CD4-positive, alpha-beta T cell (primary cell): ENCODE results near the gene PHLDB1. TPM values are rescaled to one million over a fixed set of nuclear protein-coding genes. Genes with fewer than 3 reads are reported as not detected.
A peak's percentile ranks its signal among the peaks of the same experiment; 100 is the strongest.

Source experiments
- ATAC-seq: fragments of 200-7000 bp; cut with Tn5 transposase; one replicate; pipeline ENCODE4 v1.10.0; 2022; ENCODE audit warnings: mild to moderate bottlenecking; ENCODE audit not compliant: poor library complexity
- CTCF ChIA-PET: fragments of 350-600 bp; sonication (Branson Sonifier 250); formaldehyde crosslinking; loops from one replicate; lab custom pipeline; 2021; ENCODE audit warnings: antibody characterized with exemption, inconsistent platforms; lab: Charles Lee
- POLR2A ChIA-PET: fragments of 350-600 bp; sonication (Branson Sonifier 250); formaldehyde crosslinking; loops from one replicate; lab custom pipeline; 2021; ENCODE audit warnings: antibody characterized with exemption, inconsistent platforms; lab: Charles Lee
- DNase-seq, 14 experiments: peaks; one replicate each; pipeline ENCODE4 v3.0.0-alpha.2; 2013 to 2020; ENCODE audit warnings: mixed read lengths in 2 of 14
- H3K27ac ChIP-seq, 2 donors: one replicate each; pipeline versions ENCODE4 v1.5.1 to v1.7.0; 2013; ENCODE audit warnings: low read length in 2 of 2, low read depth in 1 of 2, mild to moderate bottlenecking in 1 of 2
- H3K27me3 ChIP-seq, 2 experiments: 1 replicate in 1 of 2; 2 replicates in 1 of 2; pipeline versions ENCODE4 v1.6.1 to v1.7.0; 2013; ENCODE audit warnings: low read length in 2 of 2, control low read depth in 1 of 2, mild to moderate bottlenecking in 1 of 2, moderate library complexity in 1 of 2; ENCODE audit not compliant: insufficient read depth in 2 of 2, control insufficient read depth in 1 of 2
- H3K36me3 ChIP-seq: one replicate; pipeline ENCODE4 v1.6.1; 2013; ENCODE audit warnings: low read length, control low read depth; ENCODE audit not compliant: insufficient read depth
- H3K4me1 ChIP-seq: one replicate; pipeline ENCODE4 v1.6.1; 2013; ENCODE audit warnings: low read length, control low read depth; ENCODE audit not compliant: insufficient read depth
- H3K4me3 ChIP-seq: one replicate; pipeline ENCODE4 v1.5.1; 2013; ENCODE audit warnings: mild to moderate bottlenecking, low read length, moderate library complexity
- H3K9me3 ChIP-seq, 2 experiments: 1 replicate in 1 of 2; 2 replicates in 1 of 2; pipeline versions ENCODE4 v1.6.1 to v1.7.0; 2013; ENCODE audit warnings: low read length in 2 of 2, mild to moderate bottlenecking in 2 of 2, control low read depth in 1 of 2, moderate library complexity in 1 of 2; ENCODE audit not compliant: control insufficient read depth in 1 of 2, insufficient read depth in 1 of 2
- H3K27ac Mint-ChIP-seq: one replicate; pipeline ENCODE4 v1.8.0; 2020; ENCODE audit warnings: mixed read lengths
- H3K27me3 Mint-ChIP-seq: one replicate; pipeline ENCODE4 v1.8.0; 2021; ENCODE audit warnings: mixed read lengths
- H3K36me3 Mint-ChIP-seq: one replicate; pipeline ENCODE4 v1.8.0; 2021; ENCODE audit warnings: low read depth, mixed read lengths
- H3K4me1 Mint-ChIP-seq: one replicate; pipeline ENCODE4 v1.8.0; 2021; ENCODE audit warnings: low read depth, mixed read lengths
- H3K4me3 Mint-ChIP-seq: one replicate; pipeline ENCODE4 v1.8.0; 2020; ENCODE audit warnings: mild to moderate bottlenecking, mixed read lengths
- H3K9me3 Mint-ChIP-seq: one replicate; pipeline ENCODE4 v1.8.0; 2020; ENCODE audit warnings: mixed read lengths
- CTCF ChIP-seq: fragments of 200-600 bp; IDR thresholded peaks from one replicate; pipeline ENCODE4 v1.8.0; 2022; ENCODE audit warnings: antibody characterized with exemption, mild to moderate bottlenecking
- intact Hi-C, 2 experiments: fragments of 100-400 bp; cut with DNase I in 1 of 2; cut with micrococcal nuclease in 1 of 2; formaldehyde crosslinking; loops; one replicate each; pipeline versions ENCODE4 v1.15.1 to v1.9.0; 2023 to 2025; cut with DNase I, micrococcal nuclease
- total RNA-seq, 174 experiments: library from RNA in 2 of 174; stranded (reverse) in 2 of 174; gene quantifications; one replicate each; pipeline ENCODE4 v1.2.3 and lab custom pipeline; 2021 to 2026

The PHLDB1 gene
- total RNA-seq, 2 experiments from 2014 or later, result 1.8 to 2.3 TPM

- no peak for TF ChIP-seq CTCF
- CTCF ChIA-PET, result interaction anchor here (1.3 kb wide), 1 partner anchor 10 kb away, joined by 8 read pairs; no protein-coding TSS in a partner anchor
- POLR2A ChIA-PET, result interaction anchor here (2.0 to 2.3 kb wide), 2 partner anchors 11 to 33 kb away, joined by 5 to 8 read pairs; partner anchors contain the start of gene ARCN1
- H3K4me3 Mint-ChIP-seq, result no peak overlapping the region
- H3K36me3 ChIP-seq, result peaks cover 23% of the 10 kb centered on the region
- peak overlapping the region; percentile 59 for H3K27ac Mint-ChIP-seq
- no peak for ATAC-seq
- peaks cover 18% of the 10 kb centered on the region for H3K4me1 Mint-ChIP-seq
- no peak overlapping the region for H3K27ac ChIP-seq
- H3K27me3 Mint-ChIP-seq, result peaks cover 4% of the 10 kb centered on the region
- H3K9me3 Mint-ChIP-seq, result no peaks in the 10 kb centered on the region
- H3K36me3 Mint-ChIP-seq, result peaks cover 22% of the 10 kb centered on the region
- intact Hi-C loops, result loop anchor here in 1 of 2 experiments (5.0 kb wide), 1 partner anchor 33 kb away; the partner anchor contains the start of gene ARCN1
- peaks cover 32% of the 10 kb centered on the region for H3K4me1 ChIP-seq
- H3K4me3 ChIP-seq, result no peak overlapping the region
- peaks cover 0 to 2% of the 10 kb centered on the region in 2 experiments for H3K27me3 ChIP-seq
- no peak for DNase-seq
- peaks cover 0 to 3% of the 10 kb centered on the region in 2 experiments for H3K9me3 ChIP-seq
Measured at GRCh38 chr11:118605116-118605867, 2.1 kb upstream of the PHLDB1 start.

GRCh38 chr11:118606157-118606843 is 1.1 kb upstream of the PHLDB1 start:
- H3K9me3 Mint-ChIP-seq, result no peaks in the 10 kb centered on the region
- H3K36me3 Mint-ChIP-seq, result peaks cover 16% of the 10 kb centered on the region
- peaks cover 0 to 2% of the 10 kb centered on the region in 2 experiments for H3K27me3 ChIP-seq
- no peak overlapping the region for H3K27ac ChIP-seq
- DNase-seq, result no peak
- H3K36me3 ChIP-seq, result peaks cover 16% of the 10 kb centered on the region
- ATAC-seq, result no peak
- peaks cover 0 to 3% of the 10 kb centered on the region in 2 experiments for H3K9me3 ChIP-seq
- CTCF ChIA-PET, result no interaction called here
- peak overlapping the region; percentile 72 for H3K27ac Mint-ChIP-seq
- intact Hi-C loops, result loop anchor here in 1 of 2 experiments (5.0 kb wide), 1 partner anchor 34 kb away; the partner anchor contains the start of gene ARCN1
- peaks cover 8% of the 10 kb centered on the region for H3K27me3 Mint-ChIP-seq
- peaks cover 42% of the 10 kb centered on the region for H3K4me1 ChIP-seq
- POLR2A ChIA-PET, result interaction anchor here (0.6 to 2.9 kb wide), 4 partner anchors 34 to 278 kb away, joined by 3 to 18 read pairs (median 4); partner anchors contain the start of gene ARCN1
- TF ChIP-seq CTCF, result no peak
- H3K4me3 ChIP-seq, result no peak overlapping the region
- H3K4me1 Mint-ChIP-seq, result peaks cover 22% of the 10 kb centered on the region
- H3K4me3 Mint-ChIP-seq, result peak overlapping the region; percentile 82

- Mint-ChIP-seq H3K27me3 (peaks cover 10% of the 10 kb centered on the region), H3K9me3 (no peaks in the 10 kb centered on the region), H3K27ac (peak overlapping the region; percentile 72), H3K36me3 (peaks cover 11% of the 10 kb centered on the region), H3K4me3 (peak overlapping the region; percentile 82), H3K4me1 (peaks cover 24% of the 10 kb centered on the region)
- ChIA-PET POLR2A (interaction anchor here (0.5 to 3.6 kb wide), 5 partner anchors 12 to 278 kb away, joined by 3 to 20 read pairs (median 3); partner anchors contain the start of gene ARCN1), CTCF (interaction anchor here (1.2 kb wide), 1 partner anchor 12 kb away, joined by 4 read pairs; no protein-coding TSS in a partner anchor)
- Histone ChIP-seq H3K9me3 (peaks cover 0 to 3% of the 10 kb centered on the region in 2 experiments), H3K4me3 (no peak overlapping the region), H3K27ac (no peak overlapping the region), H3K27me3 (peaks cover 0 to 2% of the 10 kb centered on the region in 2 experiments), H3K4me1 (peaks cover 44% of the 10 kb centered on the region), H3K36me3 (peaks cover 10% of the 10 kb centered on the region)
- DNase-seq, result no peak
- TF ChIP-seq CTCF, result no peak
- no peak for ATAC-seq
- intact Hi-C loops, result loop anchor here in 1 of 2 experiments (5.0 kb wide), 1 partner anchor 35 kb away; the partner anchor contains the start of gene ARCN1
Measured at GRCh38 chr11:118606844-118607228, 579 bp upstream of the PHLDB1 start.
